Activated CD4-positive, alpha-beta memory T cell treated with anti-CD3 and anti-CD28 coated beads, Interleukin-2, amount 10 ng/mL, durations not matched to agents 7 days and 5 days (primary cell): ENCODE measurements around the gene BBX. TPM values are rescaled to one million over a fixed set of nuclear protein-coding genes. Genes with fewer than 3 reads are reported as not detected.

Source experiments
- CTCF ChIA-PET: fragments of 350-600 bp; sonication (Branson Sonifier 250); formaldehyde crosslinking; loops from one replicate; lab custom pipeline; 2021; ENCODE audit warnings: antibody characterized with exemption, inconsistent platforms; lab: Charles Lee
- POLR2A ChIA-PET: fragments of 350-600 bp; sonication (Branson Sonifier 250); formaldehyde crosslinking; loops from one replicate; lab custom pipeline; 2021; ENCODE audit warnings: antibody characterized with exemption; lab: Charles Lee
- DNase-seq: peaks from one replicate; pipeline ENCODE4 v3.0.0-alpha.2; 2020
- H3K27ac Mint-ChIP-seq: one replicate; pipeline ENCODE4 v1.8.0; 2021; ENCODE audit warnings: mild to moderate bottlenecking, mixed read lengths
- H3K27me3 Mint-ChIP-seq: one replicate; pipeline ENCODE4 v1.8.0; 2021; ENCODE audit warnings: mixed read lengths
- H3K36me3 Mint-ChIP-seq: one replicate; pipeline ENCODE4 v1.8.0; 2021; ENCODE audit warnings: low read depth, mixed read lengths
- H3K4me1 Mint-ChIP-seq: one replicate; pipeline ENCODE4 v1.8.0; 2021; ENCODE audit warnings: mixed read lengths
- H3K4me3 Mint-ChIP-seq: one replicate; pipeline ENCODE4 v1.8.0; 2021; ENCODE audit warnings: mild to moderate bottlenecking, mixed read lengths
- H3K9me3 Mint-ChIP-seq: one replicate; pipeline ENCODE4 v1.8.0; 2021; ENCODE audit warnings: mixed read lengths
- total RNA-seq, 2 experiments: library from RNA; stranded (reverse); gene quantifications; one replicate each; pipeline ENCODE4 v1.2.3, GENCODE V29; 2021

Gene BBX
- total RNA-seq, 2 experiments from 2014 or later = 38.9 to 42.4 TPM

- peaks cover 30% of the 10 kb centered on the region for H3K36me3 Mint-ChIP-seq
- no peaks in the 10 kb centered on the region for H3K9me3 Mint-ChIP-seq
- no peak overlapping the region for H3K27ac Mint-ChIP-seq
- ChIA-PET CTCF (no interaction called here), POLR2A (no interaction called here)
- H3K4me3 Mint-ChIP-seq = no peak overlapping the region
- no peaks in the 10 kb centered on the region for H3K27me3 Mint-ChIP-seq
- DNase-seq = no peak
- H3K4me1 Mint-ChIP-seq = peaks cover 4% of the 10 kb centered on the region
These were observed 272.1 kb downstream of the BBX start for GRCh38 chr3:107794664-107795443.

GRCh38 chr3:107795514-107796094 lies 272.8 kb downstream of the BBX start:
- Mint-ChIP-seq H3K27ac (no peak overlapping the region), H3K36me3 (peaks cover 26% of the 10 kb centered on the region), H3K4me1 (peaks cover 4% of the 10 kb centered on the region), H3K9me3 (no peaks in the 10 kb centered on the region), H3K27me3 (no peaks in the 10 kb centered on the region), H3K4me3 (no peak overlapping the region)
- CTCF ChIA-PET = no interaction called here
- DNase-seq = no peak
- POLR2A ChIA-PET = no interaction called here

- Mint-ChIP-seq H3K36me3 (peaks cover 35% of the 10 kb centered on the region), H3K27me3 (no peaks in the 10 kb centered on the region), H3K4me3 (no peak overlapping the region), H3K4me1 (peaks cover 4% of the 10 kb centered on the region), H3K9me3 (no peaks in the 10 kb centered on the region), H3K27ac (no peak overlapping the region)
- no peak for DNase-seq
- POLR2A ChIA-PET = no interaction called here
- CTCF ChIA-PET = no interaction called here
These were observed 274.0 kb downstream of the BBX start for GRCh38 chr3:107796791-107797190.

GRCh38 chr3:107797586-107797985 lies 274.8 kb downstream of the BBX start:
- CTCF ChIA-PET = no interaction called here
- H3K27me3 Mint-ChIP-seq = no peaks in the 10 kb centered on the region
- no peak overlapping the region for H3K27ac Mint-ChIP-seq

GRCh38 chr3:107798381-107798780 lies 275.6 kb downstream of the BBX start:
- ChIA-PET POLR2A (no interaction called here), CTCF (no interaction called here)
- no peak for DNase-seq
- Mint-ChIP-seq H3K36me3 (peaks cover 37% of the 10 kb centered on the region), H3K9me3 (no peaks in the 10 kb centered on the region), H3K4me3 (no peak overlapping the region), H3K27me3 (no peaks in the 10 kb centered on the region), H3K4me1 (peaks cover 4% of the 10 kb centered on the region), H3K27ac (no peak overlapping the region)

More at GRCh38 chr3:107797586-107797985, 274.8 kb downstream of the BBX start:
- H3K4me3 Mint-ChIP-seq = no peak overlapping the region
- H3K9me3 Mint-ChIP-seq = no peaks in the 10 kb centered on the region
- H3K36me3 Mint-ChIP-seq = peaks cover 32% of the 10 kb centered on the region
- peaks cover 4% of the 10 kb centered on the region for H3K4me1 Mint-ChIP-seq
- POLR2A ChIA-PET = no interaction called here
- DNase-seq = no peak

- ChIA-PET CTCF (no interaction called here), POLR2A (no interaction called here)
- H3K36me3 Mint-ChIP-seq = peaks cover 50% of the 10 kb centered on the region
- peaks cover 4% of the 10 kb centered on the region for H3K4me1 Mint-ChIP-seq
- no peak for DNase-seq
- H3K27me3 Mint-ChIP-seq = no peaks in the 10 kb centered on the region
- H3K27ac Mint-ChIP-seq = no peak overlapping the region
- H3K4me3 Mint-ChIP-seq = no peak overlapping the region
- no peaks in the 10 kb centered on the region for H3K9me3 Mint-ChIP-seq
These were observed 277.9 kb downstream of the BBX start for GRCh38 chr3:107800710-107801109.

- CTCF ChIA-PET = no interaction called here
- POLR2A ChIA-PET = no interaction called here
- H3K27me3 Mint-ChIP-seq = no peaks in the 10 kb centered on the region
- H3K36me3 Mint-ChIP-seq = peaks cover 49% of the 10 kb centered on the region
- no peak overlapping the region for H3K4me3 Mint-ChIP-seq
- no peak for DNase-seq
- H3K27ac Mint-ChIP-seq = no peak overlapping the region
- no peaks in the 10 kb centered on the region for H3K9me3 Mint-ChIP-seq
- no peaks in the 10 kb centered on the region for H3K4me1 Mint-ChIP-seq
These were observed 280.4 kb downstream of the BBX start for GRCh38 chr3:107803170-107803569.

- H3K4me1 Mint-ChIP-seq = peaks cover 13% of the 10 kb centered on the region
- ChIA-PET POLR2A (no interaction called here), CTCF (no interaction called here)
- H3K27ac Mint-ChIP-seq = no peak overlapping the region
- peaks cover 36% of the 10 kb centered on the region for H3K36me3 Mint-ChIP-seq
- H3K9me3 Mint-ChIP-seq = no peaks in the 10 kb centered on the region
- H3K4me3 Mint-ChIP-seq = no peak overlapping the region
- H3K27me3 Mint-ChIP-seq = no peaks in the 10 kb centered on the region
- no peak for DNase-seq
These were observed 283.3 kb downstream of the BBX start for GRCh38 chr3:107806021-107806420.

GRCh38 chr3:107806536-107806935 lies 283.8 kb downstream of the BBX start:
- CTCF ChIA-PET = no interaction called here
- H3K27me3 Mint-ChIP-seq = no peaks in the 10 kb centered on the region
- no peak overlapping the region for H3K4me3 Mint-ChIP-seq
- POLR2A ChIA-PET = no interaction called here
- no peak for DNase-seq
- H3K36me3 Mint-ChIP-seq = peaks cover 32% of the 10 kb centered on the region
- H3K9me3 Mint-ChIP-seq = no peaks in the 10 kb centered on the region
- H3K27ac Mint-ChIP-seq = no peak overlapping the region
- peaks cover 15% of the 10 kb centered on the region for H3K4me1 Mint-ChIP-seq

- Mint-ChIP-seq H3K27ac (no peak overlapping the region), H3K27me3 (no peaks in the 10 kb centered on the region), H3K4me1 (peaks cover 15% of the 10 kb centered on the region), H3K9me3 (no peaks in the 10 kb centered on the region), H3K4me3 (no peak overlapping the region), H3K36me3 (peaks cover 10% of the 10 kb centered on the region)
- POLR2A ChIA-PET = no interaction called here
- CTCF ChIA-PET = interaction anchor here (0.8 kb wide), 1 partner anchor 9 kb away, joined by 3 read pairs; no protein-coding TSS in a partner anchor
- DNase-seq = no peak
These were observed 287.7 kb downstream of the BBX start for GRCh38 chr3:107810171-107811071.

GRCh38 chr3:107813026-107813425 lies 290.3 kb downstream of the BBX start:
- H3K27me3 Mint-ChIP-seq = no peaks in the 10 kb centered on the region
- H3K4me1 Mint-ChIP-seq = peaks cover 15% of the 10 kb centered on the region
- CTCF ChIA-PET = no interaction called here
- H3K9me3 Mint-ChIP-seq = no peaks in the 10 kb centered on the region
- no peak for DNase-seq
- POLR2A ChIA-PET = no interaction called here
- H3K27ac Mint-ChIP-seq = no peak overlapping the region
- H3K4me3 Mint-ChIP-seq = no peak overlapping the region
- H3K36me3 Mint-ChIP-seq = peaks cover 6% of the 10 kb centered on the region

- Mint-ChIP-seq H3K36me3 (no peaks in the 10 kb centered on the region), H3K27ac (no peak overlapping the region)
- POLR2A ChIA-PET = no interaction called here
These were observed 293.3 kb downstream of the BBX start for GRCh38 chr3:107816107-107816506.

GRCh38 chr3:107817076-107817475 lies 294.3 kb downstream of the BBX start:
- Mint-ChIP-seq H3K4me3 (no peak overlapping the region), H3K27ac (no peak overlapping the region), H3K9me3 (no peaks in the 10 kb centered on the region), H3K4me1 (no peaks in the 10 kb centered on the region), H3K27me3 (peaks cover 12% of the 10 kb centered on the region), H3K36me3 (no peaks in the 10 kb centered on the region)
- no peak for DNase-seq
- CTCF ChIA-PET = interaction anchor here (0.6 kb wide), 1 partner anchor 13 kb away, joined by 3 read pairs; no protein-coding TSS in a partner anchor
- POLR2A ChIA-PET = no interaction called here

More at GRCh38 chr3:107816107-107816506, 293.3 kb downstream of the BBX start:
- no peak for DNase-seq
- CTCF ChIA-PET = interaction anchor here (0.7 kb wide), 1 partner anchor 386 kb away, joined by 3 read pairs; no protein-coding TSS in a partner anchor
- H3K9me3 Mint-ChIP-seq = no peaks in the 10 kb centered on the region
- peaks cover 7% of the 10 kb centered on the region for H3K27me3 Mint-ChIP-seq
- H3K4me1 Mint-ChIP-seq = peaks cover 2% of the 10 kb centered on the region
- H3K4me3 Mint-ChIP-seq = no peak overlapping the region
